Nephron progenitor cell (in vitro differentiated cells): ENCODE data around the gene CPLX4.

Source experiments
- DNase-seq: peaks from one replicate; pipeline ENCODE4 v3.0.0; 2021
- H3K27ac Mint-ChIP-seq: 2 replicates; pipeline ENCODE4 v1.8.0; 2021; ENCODE audit warnings: mild to moderate bottlenecking, moderate library complexity, mixed read lengths
- H3K27me3 Mint-ChIP-seq: 2 replicates; pipeline ENCODE4 v1.8.0; 2021; ENCODE audit warnings: mild to moderate bottlenecking, low read depth, mixed read lengths; ENCODE audit not compliant: poor library complexity
- H3K36me3 Mint-ChIP-seq: 2 replicates; pipeline ENCODE4 v1.8.0; 2021; ENCODE audit warnings: low read depth, mixed read lengths
- H3K4me1 Mint-ChIP-seq: 2 replicates; pipeline ENCODE4 v1.8.0; 2021; ENCODE audit warnings: mixed read lengths
- H3K4me3 Mint-ChIP-seq: 2 replicates; pipeline ENCODE4 v1.8.0; 2021; ENCODE audit warnings: mild to moderate bottlenecking, moderate library complexity, mixed read lengths
- H3K9me3 Mint-ChIP-seq: 2 replicates; pipeline ENCODE4 v1.8.0; 2021; ENCODE audit warnings: mild to moderate bottlenecking, moderate library complexity, mixed read lengths
- TF ChIP-seq, protein P1 (sequence below): fragments of 200-600 bp; sonication (generic); IDR thresholded peaks from 2 replicates; pipeline ENCODE4 v1.5.0; 2021; ENCODE audit warnings: antibody characterized with exemption

CPLX4 gene

DNA sequence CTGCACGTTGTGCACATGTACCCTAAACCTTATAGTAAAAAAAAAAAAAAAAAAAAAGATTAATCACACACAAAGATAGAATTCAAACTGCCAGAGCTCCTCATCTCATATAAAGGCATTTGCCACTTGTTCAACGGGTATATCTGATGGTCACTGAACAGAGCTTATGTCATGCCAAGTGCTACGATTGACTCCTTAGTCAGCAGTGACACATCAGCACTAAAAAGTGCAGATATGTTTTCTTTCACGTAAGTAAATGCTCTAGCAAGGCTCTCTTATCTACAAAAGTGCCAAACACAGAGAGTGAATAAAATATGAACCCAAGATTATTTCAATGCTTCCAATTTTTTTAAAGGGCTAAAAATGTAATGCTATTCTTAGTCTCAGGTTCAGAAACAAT, 39.5 kb upstream of the CPLX4 start:
- peaks cover 25% of the 10 kb centered on the region for H3K4me1 Mint-ChIP-seq
- no peak for DNase-seq

DNA sequence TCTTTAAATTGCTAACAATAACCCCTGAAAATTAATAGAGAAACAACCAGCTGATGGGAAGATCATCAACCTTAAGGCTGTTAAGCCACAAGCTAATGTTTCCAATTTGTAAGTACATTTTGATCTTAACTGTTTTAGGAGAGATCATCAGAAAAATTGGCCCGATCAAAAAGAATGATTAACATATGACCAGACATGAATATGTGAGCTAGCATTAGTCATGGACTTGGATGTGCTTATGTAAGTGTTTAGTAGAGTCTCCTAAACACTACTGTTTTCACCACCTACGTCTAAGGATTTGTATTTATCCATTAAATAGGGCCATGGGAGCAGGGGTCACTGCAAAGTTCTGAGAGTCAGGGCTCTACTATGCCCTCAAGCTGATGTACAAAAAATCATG, 36.3 kb upstream of the CPLX4 start:
- peaks cover 47% of the 10 kb centered on the region for H3K36me3 Mint-ChIP-seq
- no peak overlapping the region for H3K27ac Mint-ChIP-seq
- H3K4me3 Mint-ChIP-seq: no peak overlapping the region
- TF ChIP-seq, protein P1, sequence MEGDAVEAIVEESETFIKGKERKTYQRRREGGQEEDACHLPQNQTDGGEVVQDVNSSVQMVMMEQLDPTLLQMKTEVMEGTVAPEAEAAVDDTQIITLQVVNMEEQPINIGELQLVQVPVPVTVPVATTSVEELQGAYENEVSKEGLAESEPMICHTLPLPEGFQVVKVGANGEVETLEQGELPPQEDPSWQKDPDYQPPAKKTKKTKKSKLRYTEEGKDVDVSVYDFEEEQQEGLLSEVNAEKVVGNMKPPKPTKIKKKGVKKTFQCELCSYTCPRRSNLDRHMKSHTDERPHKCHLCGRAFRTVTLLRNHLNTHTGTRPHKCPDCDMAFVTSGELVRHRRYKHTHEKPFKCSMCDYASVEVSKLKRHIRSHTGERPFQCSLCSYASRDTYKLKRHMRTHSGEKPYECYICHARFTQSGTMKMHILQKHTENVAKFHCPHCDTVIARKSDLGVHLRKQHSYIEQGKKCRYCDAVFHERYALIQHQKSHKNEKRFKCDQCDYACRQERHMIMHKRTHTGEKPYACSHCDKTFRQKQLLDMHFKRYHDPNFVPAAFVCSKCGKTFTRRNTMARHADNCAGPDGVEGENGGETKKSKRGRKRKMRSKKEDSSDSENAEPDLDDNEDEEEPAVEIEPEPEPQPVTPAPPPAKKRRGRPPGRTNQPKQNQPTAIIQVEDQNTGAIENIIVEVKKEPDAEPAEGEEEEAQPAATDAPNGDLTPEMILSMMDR: no peak
- H3K4me1 Mint-ChIP-seq: peaks cover 25% of the 10 kb centered on the region
- peaks cover 4% of the 10 kb centered on the region for H3K27me3 Mint-ChIP-seq
- H3K9me3 Mint-ChIP-seq: peaks cover 2% of the 10 kb centered on the region
- DNase-seq: no peak

More for the DNA sequence above, 39.5 kb upstream of the CPLX4 start:
- Mint-ChIP-seq H3K27ac (peak overlapping the region; percentile 99), H3K9me3 (peaks cover 8% of the 10 kb centered on the region), H3K36me3 (peaks cover 18% of the 10 kb centered on the region), H3K27me3 (peaks cover 9% of the 10 kb centered on the region), H3K4me3 (peak overlapping the region; percentile 98)
- TF ChIP-seq, protein P1: no peak

- Mint-ChIP-seq H3K27me3 (no peaks in the 10 kb centered on the region), H3K9me3 (no peaks in the 10 kb centered on the region), H3K4me1 (peaks cover 22% of the 10 kb centered on the region), H3K4me3 (no peak overlapping the region), H3K36me3 (peaks cover 63% of the 10 kb centered on the region), H3K27ac (peak overlapping the region; percentile 61)
- TF ChIP-seq, protein P1: no peak
- no peak for DNase-seq
Measured at GRCh38 chr18:59353079-59353680, 34.7 kb upstream of the CPLX4 start.

DNA sequence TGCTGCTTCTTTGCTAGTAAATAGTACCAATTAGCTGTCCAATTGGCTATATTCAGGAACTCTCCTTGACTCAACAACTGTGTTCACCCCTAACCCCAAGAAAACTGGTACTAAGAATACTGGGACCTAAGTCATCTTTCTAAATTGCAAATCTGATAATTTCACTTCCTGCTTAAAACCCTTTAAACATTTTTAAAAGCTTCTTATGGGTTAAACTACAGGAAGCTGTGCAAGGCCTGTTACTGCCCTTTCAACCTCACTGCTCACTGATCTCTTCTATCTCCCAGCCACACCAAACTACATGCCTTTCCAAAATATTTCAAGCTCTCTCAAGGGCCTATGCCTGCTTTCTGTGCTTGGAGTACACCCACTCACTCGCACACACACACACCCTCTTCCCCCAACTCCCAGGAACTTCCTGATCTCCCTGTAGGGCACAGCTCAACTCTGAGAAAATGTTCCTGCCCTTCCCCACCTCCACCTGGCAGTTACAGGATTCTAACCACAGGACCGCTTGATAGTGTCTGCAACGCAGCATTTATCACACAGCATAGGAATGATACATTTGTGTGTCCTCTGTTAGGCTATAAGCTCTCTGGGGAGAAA, 33.9 kb upstream of the CPLX4 start:
- Mint-ChIP-seq H3K27ac (peak overlapping the region; percentile 53), H3K4me3 (no peak overlapping the region), H3K36me3 (peaks cover 71% of the 10 kb centered on the region), H3K4me1 (peaks cover 14% of the 10 kb centered on the region), H3K27me3 (no peaks in the 10 kb centered on the region), H3K9me3 (no peaks in the 10 kb centered on the region)
- DNase-seq: no peak
- TF ChIP-seq, protein P1: no peak

GRCh38 chr18:59345556-59345955, 27.1 kb upstream of the CPLX4 start:
- Mint-ChIP-seq H3K27me3 (no peaks in the 10 kb centered on the region), H3K9me3 (peaks cover 55% of the 10 kb centered on the region), H3K27ac (no peak overlapping the region), H3K36me3 (peaks cover 98% of the 10 kb centered on the region), H3K4me3 (no peak overlapping the region), H3K4me1 (no peaks in the 10 kb centered on the region)
- DNase-seq: no peak
- TF ChIP-seq, protein P1: no peak

GRCh38 chr18:59344996-59345395, 26.5 kb upstream of the CPLX4 start:
- Mint-ChIP-seq H3K27ac (no peak overlapping the region), H3K4me3 (no peak overlapping the region), H3K4me1 (no peaks in the 10 kb centered on the region), H3K9me3 (peaks cover 60% of the 10 kb centered on the region), H3K27me3 (no peaks in the 10 kb centered on the region), H3K36me3 (peaks cover 100% of the 10 kb centered on the region)
- DNase-seq: no peak
- TF ChIP-seq, protein P1: no peak
